ENCODE measurements around the gene SVBP. TPM values are rescaled to one million over a fixed set of nuclear protein-coding genes. Genes with fewer than 3 reads are reported as not detected.

The SVBP gene
- total and polyA plus RNA-seq, 2 of the 8 experiments (the other 6 are each of a cell fraction or from before 2014, with no cell fraction given): 29.7 to 30.2 TPM

DNA sequence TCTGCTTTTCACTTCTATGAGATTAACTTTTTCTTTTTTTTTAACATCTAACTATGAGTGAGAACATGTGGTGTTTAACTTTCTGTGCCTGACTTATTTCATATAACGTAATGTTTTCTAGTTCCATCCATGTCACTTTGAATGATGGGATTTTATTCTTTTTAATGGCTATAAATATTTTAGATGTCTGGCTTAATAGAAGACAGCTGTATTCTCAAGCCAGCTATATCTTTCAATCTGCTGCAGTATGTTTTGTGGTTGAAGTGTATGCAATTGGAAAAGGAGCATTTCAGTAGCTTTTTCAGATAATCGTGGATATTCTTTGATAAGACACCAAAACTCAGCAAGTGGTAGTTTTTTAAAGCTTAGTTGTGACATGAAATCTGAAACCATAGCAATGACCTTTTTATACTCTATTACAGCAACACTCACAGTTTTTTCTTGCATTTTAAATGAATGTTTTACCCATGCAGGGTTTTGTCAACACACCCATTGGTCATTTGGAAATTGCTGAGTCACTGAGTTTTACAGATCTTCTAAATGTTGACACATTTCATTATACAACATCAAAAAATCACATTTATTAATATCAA lies 5.7 kb upstream of the SVBP start:
- CTCF ChIA-PET (ENCODE audit: partially characterized antibody): interaction anchor here (1.3 to 1.7 kb wide), 2 partner anchors 10 to 17 kb away, joined by 3 to 5 read pairs; no protein-coding TSS in a partner anchor

More for the DNA sequence above, 5.7 kb upstream of the SVBP start:
- Histone ChIP-seq H2BK12ac (ENCODE audit: low read depth, low read length) (no peak overlapping the region), H3K79me1 (ENCODE audit: low read depth, low read length) (no peaks in the 10 kb centered on the region), H3K36me3 (ENCODE audit: control insufficient read depth in 2 of 4, insufficient read depth in 4 of 4, low read length in 3 of 4) (no peaks in the 10 kb centered on the region), H3K9ac (replicated peaks in 1 of 4; ENCODE audit: extremely low read depth in 1 of 4, low read depth in 3 of 4, low read length in 3 of 4) (no peak overlapping the region), H2BK120ac (replicated peaks; ENCODE audit: low read depth, low read length) (no peak overlapping the region), H2AK5ac (ENCODE audit: low read depth, low read length) (no peak overlapping the region), H3K4me3 (ENCODE audit: extremely low read depth in 1 of 4, insufficient read depth in 2 of 4, low read depth in 3 of 4, low read length in 4 of 4) (no peak overlapping the region), H3K14ac (ENCODE audit: insufficient read length) (no peak overlapping the region), H3K23me2 (ENCODE audit: low read depth, low read length) (peaks cover 3% of the 10 kb centered on the region; the same call in 1 of the 2 replicates), H3K56ac (replicated peaks; ENCODE audit: insufficient read length, low read depth, low read length) (no peak overlapping the region), H4K8ac (ENCODE audit: extremely low read depth, insufficient read depth, low read length) (no peak overlapping the region), H3K79me2 (ENCODE audit: control insufficient read depth in 1 of 2, insufficient read depth in 2 of 2, low read length in 2 of 2) (no peaks in the 10 kb centered on the region), H2AFZ (ENCODE audit: low read length) (no peak overlapping the region), H3K4ac (replicated peaks; ENCODE audit: insufficient read length, low read depth, low read length) (no peak overlapping the region), H2BK15ac (ENCODE audit: low read length) (no peak overlapping the region), H3K4me1 (replicated peaks in 1 of 4; ENCODE audit: control insufficient read depth in 3 of 4, insufficient read depth in 4 of 4, low read length in 3 of 4) (peaks cover 0 to 5% (median 1%) of the 10 kb centered on the region in 4 experiments; a peak in 1 of 7 replicates), H3K9me3 (ENCODE audit: insufficient read depth in 2 of 2, low read depth in 1 of 2, low read length in 1 of 2) (no peaks in the 10 kb centered on the region), H2BK5ac (ENCODE audit: low read depth, low read length) (no peak overlapping the region), H4K91ac (replicated peaks; ENCODE audit: insufficient read length, low read length) (no peak overlapping the region), H3K23ac (ENCODE audit: insufficient read length) (no peak overlapping the region), H3K18ac (ENCODE audit: extremely low read depth, low read length) (no peak overlapping the region), H4K20me1 (replicated peaks in 1 of 2; ENCODE audit: control insufficient read depth in 1 of 2, insufficient read depth in 2 of 2, low read length in 2 of 2) (peaks cover 0 to 2% of the 10 kb centered on the region in 2 experiments), H3K4me2 (ENCODE audit: insufficient read depth in 1 of 2, low read depth in 2 of 2, low read length in 2 of 2) (no peak overlapping the region), H3K27me3 (replicated peaks in 1 of 4; ENCODE audit: control insufficient read depth in 3 of 4, extremely low read depth in 1 of 4, insufficient read depth in 3 of 4, low read length in 3 of 4) (no peaks in the 10 kb centered on the region), H4K5ac (ENCODE audit: insufficient read length, low read depth, low read length) (no peak overlapping the region), H3K27ac (ENCODE audit: low read depth, low read length) (no peak overlapping the region), H2BK20ac (ENCODE audit: low read length) (no peak overlapping the region)
- FAIRE-seq: peak; percentile 66
- no peak for TF ChIP-seq RFX5 (IDR thresholded peaks at IDR 0.05; ENCODE audit: borderline replicate concordance, low read depth, low read length)
- TF ChIP-seq MAFK (IDR thresholded peaks at IDR 0.05; ENCODE audit: low read depth, low read length): peak; percentile 76
- no peak for TF ChIP-seq SP4 (IDR thresholded peaks at IDR 0.05; ENCODE audit: low read length)
- TF ChIP-seq CBX8 (IDR thresholded peaks at IDR 0.05; ENCODE audit: borderline replicate concordance, low read depth, low read length): no peak
- TF ChIP-seq RAD21 (IDR thresholded peaks at IDR 0.05 in 1 of 2, conservative IDR thresholded peaks at IDR 0.05 in 1 of 2; ENCODE audit: low read depth in 2 of 2, low read length in 2 of 2): no peak
- peak; percentile 81 for TF ChIP-seq BACH1 (IDR thresholded peaks at IDR 0.05; ENCODE audit: low read length)
- no peak for TF ChIP-seq BCL11A (IDR thresholded peaks at IDR 0.05; ENCODE audit: low read depth in 2 of 2, low read length in 2 of 2)
- no peak for TF ChIP-seq TEAD4 (IDR thresholded peaks at IDR 0.05; ENCODE audit: low read depth, low read length)
- no peak for TF ChIP-seq CHD1 (IDR thresholded peaks at IDR 0.05; ENCODE audit: low read depth, low read length)
- no peak for TF ChIP-seq YY1 (IDR thresholded peaks at IDR 0.05; ENCODE audit: low read depth, low read length)
- DNase-seq (ENCODE audit: low read depth in 1 of 2, low spot score in 2 of 2): no peak
- POLR2A ChIA-PET (ENCODE audit: partially characterized antibody): interaction anchor here (5.5 kb wide), 1 partner anchor 24 kb away, joined by 21 read pairs; the partner anchor contains the start of gene ZNF691
- WGBS, 2 experiments (ENCODE audit: extremely low coverage in 1 of 2, insufficient coverage in 1 of 2, insufficient read length in 1 of 2, insufficient replicate concordance in 2 of 2, low coverage in 1 of 2, low lambda C conversion rate in 2 of 2, missing lambda C conversion rate in 1 of 2): 83% methylated on average over 2 of the region's 2 CpGs; no CpG with 5 or more reads in 1 of the 2 experiments

Measured in H1 (cell line).